ENCODE data around the gene C6orf47. TPM values are rescaled to one million over a fixed set of nuclear protein-coding genes. Genes with fewer than 3 reads are reported as not detected.

Gene C6orf47
- total and polyA plus RNA-seq, 10 of the 15 experiments (the other 5 are each of a cell fraction or from before 2014, with no cell fraction given) = 0.16 to 20.4 (median 17.3) TPM; not detected in 1

DNA sequence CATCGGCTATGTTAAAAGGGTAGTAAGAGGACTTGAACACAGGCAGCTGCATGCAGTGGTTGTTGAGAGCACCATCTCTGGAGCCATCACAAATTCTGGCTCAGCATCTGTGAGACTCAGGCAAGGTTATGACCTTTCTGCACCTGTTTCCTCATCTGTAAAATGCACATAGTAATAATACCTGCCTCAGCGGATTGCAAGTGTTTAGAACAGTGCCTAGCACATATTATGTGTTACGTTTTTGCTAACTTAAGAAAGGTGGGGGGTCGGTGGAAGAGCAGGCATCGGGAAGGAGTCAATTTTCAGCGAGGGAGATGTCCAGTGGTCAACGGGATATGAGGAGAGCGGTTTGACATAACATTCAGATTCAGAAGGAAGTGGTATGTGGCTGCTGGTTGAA lies 17.4 kb upstream of the C6orf47 start:
- Histone ChIP-seq H3K4me3 (no peak overlapping the region), H3K9ac (ENCODE audit: control insufficient read depth, insufficient read depth, low read length) (no peak overlapping the region), H3K4me1 (ENCODE audit: control insufficient read depth, insufficient read depth, low read length) (peaks cover 6% of the 10 kb centered on the region), H2AFZ (ENCODE audit: control insufficient read depth, low read depth, low read length) (no peak overlapping the region), H3K27ac (ENCODE audit: control insufficient read depth, insufficient read depth) (no peak overlapping the region), H3K27me3 (replicated peaks in 1 of 2; ENCODE audit: control insufficient read depth in 2 of 2, insufficient read depth in 2 of 2, low read length in 1 of 2) (no peaks in the 10 kb centered on the region), H3K79me2 (ENCODE audit: control insufficient read depth, insufficient read depth, low read length) (no peaks in the 10 kb centered on the region), H3K4me2 (ENCODE audit: control insufficient read depth, insufficient read depth) (no peak overlapping the region), H3K36me3 (ENCODE audit: control insufficient read depth in 2 of 2, insufficient read depth in 2 of 2, low read length in 1 of 2) (peaks cover 0 to 4% of the 10 kb centered on the region in 2 experiments; a peak in 1 of 4 replicates), H4K20me1 (ENCODE audit: control insufficient read depth, insufficient read depth) (no peaks in the 10 kb centered on the region), H3K9me3 (replicated peaks; ENCODE audit: control insufficient read depth, insufficient read depth, low read length) (no peaks in the 10 kb centered on the region)
- POLR2A ChIA-PET = interaction anchor here (1.5 kb wide), 1 partner anchor 11 kb away, joined by 3 read pairs; no protein-coding TSS in a partner anchor
- SMC1A ChIA-PET (ENCODE audit: uncharacterized antibody, unreplicated experiment) = interaction anchor here (1.0 to 1.6 kb wide), 3 partner anchors 69 to 245 kb away, joined by 3 to 6 read pairs (median 5); no protein-coding TSS in a partner anchor
- TF ChIP-seq HDAC6 (IDR thresholded peaks at IDR 0.05; ENCODE audit: unreplicated experiment) = no peak
- no peak for TF ChIP-seq ZNF207 (IDR thresholded peaks at IDR 0.05; ENCODE audit: borderline replicate concordance)
- TF ChIP-seq GATAD2B (conservative IDR thresholded peaks at IDR 0.05; ENCODE audit: low read depth) = no peak
- TF ChIP-seq ZNF622 (IDR thresholded peaks at IDR 0.05) = no peak
- TF ChIP-seq MYC (IDR thresholded peaks at IDR 0.05; ENCODE audit: insufficient read depth, insufficient read length, insufficient replicate concordance, low read length, severe bottlenecking) = no peak
- no peak for TF ChIP-seq SRF (IDR thresholded peaks at IDR 0.05; ENCODE audit: low read depth in 2 of 2, low read length in 2 of 2)
- TF ChIP-seq BRCA1 (IDR thresholded peaks at IDR 0.05; ENCODE audit: low read depth, low read length) = no peak
- TF ChIP-seq, protein P1, sequence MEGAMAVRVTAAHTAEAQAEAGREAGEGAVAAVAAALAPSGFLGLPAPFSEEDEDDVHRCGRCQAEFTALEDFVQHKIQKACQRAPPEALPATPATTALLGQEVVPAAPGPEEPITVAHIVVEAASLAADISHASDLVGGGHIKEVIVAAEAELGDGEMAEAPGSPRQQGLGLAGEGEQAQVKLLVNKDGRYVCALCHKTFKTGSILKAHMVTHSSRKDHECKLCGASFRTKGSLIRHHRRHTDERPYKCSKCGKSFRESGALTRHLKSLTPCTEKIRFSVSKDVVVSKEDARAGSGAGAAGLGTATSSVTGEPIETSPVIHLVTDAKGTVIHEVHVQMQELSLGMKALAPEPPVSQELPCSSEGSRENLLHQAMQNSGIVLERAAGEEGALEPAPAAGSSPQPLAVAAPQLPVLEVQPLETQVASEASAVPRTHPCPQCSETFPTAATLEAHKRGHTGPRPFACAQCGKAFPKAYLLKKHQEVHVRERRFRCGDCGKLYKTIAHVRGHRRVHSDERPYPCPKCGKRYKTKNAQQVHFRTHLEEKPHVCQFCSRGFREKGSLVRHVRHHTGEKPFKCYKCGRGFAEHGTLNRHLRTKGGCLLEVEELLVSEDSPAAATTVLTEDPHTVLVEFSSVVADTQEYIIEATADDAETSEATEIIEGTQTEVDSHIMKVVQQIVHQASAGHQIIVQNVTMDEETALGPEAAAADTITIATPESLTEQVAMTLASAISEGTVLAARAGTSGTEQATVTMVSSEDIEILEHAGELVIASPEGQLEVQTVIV (IDR thresholded peaks at IDR 0.05; ENCODE audit: borderline replicate concordance, partially characterized antibody) = no peak
- TF ChIP-seq ZNF274 (IDR thresholded peaks at IDR 0.05; ENCODE audit: insufficient read depth, insufficient read length) = no peak
- FAIRE-seq (no peak), DNase-seq (ENCODE audit: low read depth, low spot score) (no peak), ATAC-seq (no peak)
- CTCF ChIA-PET = interaction anchor here (0.6 to 1.1 kb wide), 2 partner anchors 25 to 113 kb away, joined by 3 read pairs; partner anchors contain the start of gene ABHD16A
- BruUV-seq (replicated peaks) = no TSS peak
- RAD21 ChIA-PET (ENCODE audit: unreplicated experiment) = no interaction called here
- intact Hi-C loops (cut with micrococcal nuclease; ENCODE audit: unreplicated experiment) = no loop called here
- in situ Hi-C loops (cut with MboI) = no loop called here
- 40% methylated on average over 8 of the region's 8 CpGs for WGBS (ENCODE audit: insufficient coverage, insufficient replicate concordance, low lambda C conversion rate, missing lambda C conversion rate)
